T-helper 1 cell treated with Interleukin-12 subunit alpha and Interleukin-12 subunit beta and Interleukin-4 antibody, amounts not matched to agents 30 μg/mL and 1 μg/mL, for 36 hours (primary cell): ENCODE measurements around the gene GALNT18.

Source experiments
- H3K27ac Mint-ChIP-seq: one replicate; pipeline ENCODE4 v1.8.0; 2021; ENCODE audit warnings: mild to moderate bottlenecking, mixed read lengths
- H3K27me3 Mint-ChIP-seq: one replicate; pipeline ENCODE4 v1.8.0; 2021; ENCODE audit warnings: low read depth, mixed read lengths
- H3K36me3 Mint-ChIP-seq: one replicate; pipeline ENCODE4 v1.8.0; 2021; ENCODE audit warnings: low read depth, mixed read lengths
- H3K4me1 Mint-ChIP-seq: one replicate; pipeline ENCODE4 v1.8.0; 2021; ENCODE audit warnings: low read depth, mixed read lengths
- H3K4me3 Mint-ChIP-seq: one replicate; pipeline ENCODE4 v1.8.0; 2021; ENCODE audit warnings: mild to moderate bottlenecking, moderate library complexity, mixed read lengths
- H3K9me3 Mint-ChIP-seq: one replicate; pipeline ENCODE4 v1.8.0; 2021; ENCODE audit warnings: mixed read lengths

GALNT18 gene

DNA sequence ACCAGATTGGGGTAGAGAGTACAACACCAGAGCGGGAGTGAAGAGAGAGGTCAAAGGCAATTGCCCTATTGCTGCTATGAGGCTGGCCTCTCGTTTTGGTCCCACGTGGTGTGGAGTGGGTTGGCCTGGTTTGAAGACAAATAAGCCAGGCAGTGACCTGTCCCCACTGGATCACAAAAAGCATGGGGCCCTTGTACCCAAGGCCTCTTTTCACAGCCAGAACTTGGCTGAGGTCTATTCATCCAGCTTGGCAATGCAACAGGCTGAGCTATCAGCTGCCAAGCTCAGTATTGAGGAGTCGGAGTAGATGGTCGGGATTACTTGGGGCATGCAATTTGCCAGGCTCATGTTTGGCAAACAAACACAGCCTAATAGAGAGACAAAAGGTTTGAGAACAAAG is 19.2 kb upstream of the GALNT18 start:
- no peak overlapping the region for H3K4me3 Mint-ChIP-seq
- no peaks in the 10 kb centered on the region for H3K36me3 Mint-ChIP-seq
- no peaks in the 10 kb centered on the region for H3K9me3 Mint-ChIP-seq
- H3K4me1 Mint-ChIP-seq = no peaks in the 10 kb centered on the region
- no peak overlapping the region for H3K27ac Mint-ChIP-seq
- H3K27me3 Mint-ChIP-seq = peaks cover 30% of the 10 kb centered on the region

DNA sequence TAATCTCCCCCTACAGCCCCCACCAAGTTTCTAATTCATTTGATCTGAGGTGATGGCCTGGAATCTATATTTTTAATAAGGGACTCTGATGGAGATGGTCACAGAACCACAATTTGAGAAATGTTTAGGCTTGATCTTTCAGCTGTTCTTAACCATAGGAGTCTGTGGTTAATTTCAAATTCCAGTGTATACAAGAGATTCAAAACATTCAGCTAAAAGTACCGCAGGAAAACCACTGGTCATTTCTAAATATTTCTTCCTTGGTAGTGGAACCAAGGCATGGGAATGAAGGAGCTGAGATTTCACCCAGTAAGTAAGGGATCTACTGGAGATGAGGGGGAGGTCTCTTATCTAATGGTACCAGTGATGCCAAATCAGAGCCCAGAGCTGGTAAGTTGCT is 18.3 kb upstream of the GALNT18 start:
- H3K36me3 Mint-ChIP-seq = no peaks in the 10 kb centered on the region
- H3K4me1 Mint-ChIP-seq = no peaks in the 10 kb centered on the region
- no peak overlapping the region for H3K4me3 Mint-ChIP-seq

GRCh38 chr11:11636671-11637070 is 14.9 kb upstream of the GALNT18 start:
- no peaks in the 10 kb centered on the region for H3K4me1 Mint-ChIP-seq
- H3K36me3 Mint-ChIP-seq = no peaks in the 10 kb centered on the region
- H3K9me3 Mint-ChIP-seq = no peaks in the 10 kb centered on the region
- peaks cover 11% of the 10 kb centered on the region for H3K27me3 Mint-ChIP-seq
- no peak overlapping the region for H3K4me3 Mint-ChIP-seq
- no peak overlapping the region for H3K27ac Mint-ChIP-seq

More for the DNA sequence above, 18.3 kb upstream of the GALNT18 start:
- Mint-ChIP-seq H3K27me3 (peaks cover 25% of the 10 kb centered on the region), H3K27ac (no peak overlapping the region), H3K9me3 (no peaks in the 10 kb centered on the region)

DNA sequence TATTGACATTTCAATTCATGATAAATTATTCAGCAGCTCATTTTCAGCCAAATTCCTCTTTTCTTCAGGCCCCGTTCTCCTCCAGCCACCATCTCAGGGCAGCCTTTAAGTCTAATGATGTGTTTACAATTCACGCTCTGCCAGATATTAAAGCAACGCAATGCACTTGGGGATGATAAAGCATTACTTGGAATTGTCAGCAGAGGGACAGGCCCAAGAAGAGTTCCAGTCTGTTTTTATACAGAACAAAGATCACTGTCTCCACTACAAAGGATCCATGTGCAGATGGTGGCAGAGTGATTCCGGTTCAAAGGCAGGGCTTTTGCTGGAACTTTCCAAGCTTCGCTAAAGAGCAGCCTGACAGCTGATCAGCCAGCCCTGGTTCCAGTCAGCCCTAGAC is 13.6 kb upstream of the GALNT18 start:
- H3K27ac Mint-ChIP-seq = no peak overlapping the region
- no peaks in the 10 kb centered on the region for H3K36me3 Mint-ChIP-seq
- peaks cover 15% of the 10 kb centered on the region for H3K27me3 Mint-ChIP-seq
- no peaks in the 10 kb centered on the region for H3K4me1 Mint-ChIP-seq
- no peak overlapping the region for H3K4me3 Mint-ChIP-seq
- no peaks in the 10 kb centered on the region for H3K9me3 Mint-ChIP-seq

DNA sequence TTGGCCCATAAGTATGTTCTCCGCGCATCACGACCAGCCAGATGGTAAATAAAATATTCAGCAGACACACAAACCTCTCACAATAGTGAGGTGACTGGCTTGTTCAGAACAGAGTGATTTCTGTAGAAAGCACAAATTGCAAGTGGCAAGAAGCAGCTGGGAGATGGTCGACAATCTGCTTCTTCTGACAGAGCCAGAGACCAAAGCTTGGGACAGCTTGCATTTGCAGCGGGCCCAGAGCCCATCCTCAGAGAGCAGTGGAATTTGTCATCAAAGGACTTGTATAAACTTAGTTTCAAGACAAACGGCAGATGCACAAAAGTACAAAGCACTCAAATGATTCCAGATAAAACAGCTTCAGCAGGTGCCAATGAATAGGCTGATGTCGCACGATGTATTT is 7.6 kb upstream of the GALNT18 start:
- Mint-ChIP-seq H3K9me3 (no peaks in the 10 kb centered on the region), H3K27me3 (peaks cover 50% of the 10 kb centered on the region), H3K36me3 (no peaks in the 10 kb centered on the region), H3K4me3 (no peak overlapping the region), H3K4me1 (no peaks in the 10 kb centered on the region), H3K27ac (no peak overlapping the region)

DNA sequence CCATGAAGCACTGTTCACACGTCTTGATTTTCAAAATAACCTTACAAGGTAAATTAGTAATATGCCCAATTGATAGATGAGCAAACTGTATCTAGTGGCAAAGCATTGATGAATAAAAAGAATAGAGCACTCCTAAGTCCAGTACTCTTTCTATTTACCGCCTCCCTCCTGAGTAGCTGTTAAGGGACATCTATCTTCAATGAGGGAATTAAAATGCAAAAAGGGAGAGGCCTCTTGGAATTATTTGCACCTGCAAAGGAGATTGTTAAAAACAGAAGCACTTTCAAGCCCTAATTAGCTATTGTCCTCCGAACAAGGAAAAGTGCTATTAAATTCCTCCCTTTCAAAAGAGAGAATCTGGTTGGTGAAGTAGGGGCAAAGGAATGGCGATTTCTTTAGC is 6.8 kb upstream of the GALNT18 start:
- Mint-ChIP-seq H3K4me1 (no peaks in the 10 kb centered on the region), H3K27me3 (peaks cover 56% of the 10 kb centered on the region), H3K9me3 (no peaks in the 10 kb centered on the region), H3K27ac (no peak overlapping the region), H3K4me3 (no peak overlapping the region), H3K36me3 (no peaks in the 10 kb centered on the region)

- H3K27ac Mint-ChIP-seq = no peak overlapping the region
- no peaks in the 10 kb centered on the region for H3K36me3 Mint-ChIP-seq
- H3K27me3 Mint-ChIP-seq = peaks cover 71% of the 10 kb centered on the region
- H3K4me3 Mint-ChIP-seq = no peak overlapping the region
- H3K4me1 Mint-ChIP-seq = peaks cover 2% of the 10 kb centered on the region
- H3K9me3 Mint-ChIP-seq = no peaks in the 10 kb centered on the region
These were observed 4.3 kb upstream of the GALNT18 start for GRCh38 chr11:11626128-11626527.

- peaks cover 67% of the 10 kb centered on the region for H3K27me3 Mint-ChIP-seq
- no peak overlapping the region for H3K4me3 Mint-ChIP-seq
- H3K36me3 Mint-ChIP-seq = no peaks in the 10 kb centered on the region
- H3K9me3 Mint-ChIP-seq = no peaks in the 10 kb centered on the region
- H3K4me1 Mint-ChIP-seq = peaks cover 4% of the 10 kb centered on the region
- H3K27ac Mint-ChIP-seq = no peak overlapping the region
These were observed 3.1 kb upstream of the GALNT18 start for GRCh38 chr11:11624926-11625325.

GRCh38 chr11:11624204-11624603 is 2.4 kb upstream of the GALNT18 start:
- peaks cover 8% of the 10 kb centered on the region for H3K4me1 Mint-ChIP-seq
- H3K36me3 Mint-ChIP-seq = no peaks in the 10 kb centered on the region
- H3K4me3 Mint-ChIP-seq = no peak overlapping the region
- H3K27me3 Mint-ChIP-seq = peaks cover 70% of the 10 kb centered on the region
- H3K27ac Mint-ChIP-seq = no peak overlapping the region
- no peaks in the 10 kb centered on the region for H3K9me3 Mint-ChIP-seq

GRCh38 chr11:11622772-11623171 is 967 bp upstream of the GALNT18 start:
- Mint-ChIP-seq H3K4me1 (peaks cover 11% of the 10 kb centered on the region), H3K27ac (no peak overlapping the region), H3K36me3 (no peaks in the 10 kb centered on the region), H3K4me3 (peak overlapping the region; percentile 47), H3K27me3 (peaks cover 70% of the 10 kb centered on the region), H3K9me3 (no peaks in the 10 kb centered on the region)

- Mint-ChIP-seq H3K4me1 (peaks cover 12% of the 10 kb centered on the region), H3K27me3 (peaks cover 69% of the 10 kb centered on the region)
These were observed 518 bp upstream of the GALNT18 start for GRCh38 chr11:11622340-11622706.

GRCh38 chr11:11620921-11621572 is 758 bp downstream of the GALNT18 start:
- peaks cover 12% of the 10 kb centered on the region for H3K4me1 Mint-ChIP-seq
- H3K27me3 Mint-ChIP-seq = peaks cover 64% of the 10 kb centered on the region
- H3K9me3 Mint-ChIP-seq = no peaks in the 10 kb centered on the region

More at GRCh38 chr11:11622340-11622706, 518 bp upstream of the GALNT18 start:
- Mint-ChIP-seq H3K9me3 (no peaks in the 10 kb centered on the region), H3K27ac (no peak overlapping the region), H3K36me3 (no peaks in the 10 kb centered on the region), H3K4me3 (peak overlapping the region; percentile 10)

DNA sequence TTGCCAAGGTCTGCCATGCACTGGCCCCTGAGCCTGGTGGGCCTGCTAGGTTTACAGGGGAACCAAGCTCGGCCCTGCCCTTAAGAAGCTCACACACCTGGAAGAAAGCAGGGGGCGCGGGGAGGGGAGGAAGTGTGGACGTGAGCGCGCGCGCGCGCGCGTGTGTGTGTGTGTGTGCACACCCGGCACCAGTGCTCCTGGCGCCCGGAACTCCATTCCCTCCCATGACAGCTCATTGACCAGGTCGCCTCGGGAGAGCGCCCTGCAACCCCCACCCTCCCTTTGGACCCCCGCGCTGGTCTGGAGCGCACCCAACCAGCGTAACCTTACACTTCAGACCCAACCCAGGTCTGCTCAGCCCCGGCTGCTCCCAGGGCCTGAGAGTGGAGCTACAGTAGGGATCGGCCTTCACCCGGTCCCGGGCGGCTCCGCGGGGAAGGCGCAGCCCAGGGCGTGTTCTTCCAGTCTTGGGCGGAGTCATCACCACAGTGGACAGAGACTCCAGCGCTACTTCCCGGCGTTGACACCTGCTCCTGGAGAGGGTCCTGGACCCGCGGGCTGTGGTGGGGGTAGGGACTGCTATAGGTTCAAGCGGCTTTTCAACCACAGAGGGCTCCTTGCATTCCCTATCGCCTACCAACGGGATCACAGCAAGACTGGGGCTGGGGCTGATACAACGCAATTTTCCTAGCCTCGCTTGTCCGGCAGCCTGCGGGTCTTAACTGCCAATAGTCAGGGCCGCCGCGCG is 1.5 kb downstream of the GALNT18 start:
- H3K4me1 Mint-ChIP-seq = peaks cover 12% of the 10 kb centered on the region
- no peaks in the 10 kb centered on the region for H3K9me3 Mint-ChIP-seq
- peak overlapping the region; percentile 3 for H3K27ac Mint-ChIP-seq
- H3K4me3 Mint-ChIP-seq = peak overlapping the region; percentile 77
- H3K36me3 Mint-ChIP-seq = no peaks in the 10 kb centered on the region
- peaks cover 60% of the 10 kb centered on the region for H3K27me3 Mint-ChIP-seq

More at GRCh38 chr11:11620921-11621572, 758 bp downstream of the GALNT18 start:
- Mint-ChIP-seq H3K4me3 (peak overlapping the region; percentile 77), H3K27ac (peak overlapping the region; percentile 3), H3K36me3 (no peaks in the 10 kb centered on the region)

- H3K27ac Mint-ChIP-seq = no peak overlapping the region
- peaks cover 12% of the 10 kb centered on the region for H3K4me1 Mint-ChIP-seq
These were observed 2.8 kb downstream of the GALNT18 start for GRCh38 chr11:11618973-11619435.

GRCh38 chr11:11615086-11615485 is 6.7 kb downstream of the GALNT18 start:
- H3K9me3 Mint-ChIP-seq = no peaks in the 10 kb centered on the region
- H3K4me1 Mint-ChIP-seq = peaks cover 8% of the 10 kb centered on the region
- no peak overlapping the region for H3K27ac Mint-ChIP-seq
- H3K36me3 Mint-ChIP-seq = no peaks in the 10 kb centered on the region
- H3K27me3 Mint-ChIP-seq = peaks cover 30% of the 10 kb centered on the region
- no peak overlapping the region for H3K4me3 Mint-ChIP-seq

More at GRCh38 chr11:11618973-11619435, 2.8 kb downstream of the GALNT18 start:
- Mint-ChIP-seq H3K9me3 (no peaks in the 10 kb centered on the region), H3K36me3 (no peaks in the 10 kb centered on the region), H3K27me3 (peaks cover 52% of the 10 kb centered on the region), H3K4me3 (peak overlapping the region; percentile 9)
